Measurements from ENCODE around the gene CLDND1. TPM values are rescaled to one million over a fixed set of nuclear protein-coding genes. Genes with fewer than 3 reads are reported as not detected.

The CLDND1 gene
- total and polyA plus RNA-seq, 2 experiments from 2014 or later, result 59.8 to 92.7 TPM

- TF ChIP-seq REST (IDR thresholded peaks at IDR 0.05; ENCODE audit: unreplicated experiment), result no peak
- TF ChIP-seq CTCF (conservative IDR thresholded peaks at IDR 0.05; ENCODE audit: low read depth in 2 of 2), result no peak
- TF ChIP-seq POLR2AphosphoS5 (IDR thresholded peaks at IDR 0.05; ENCODE audit: low read depth), result no peak
- TF ChIP-seq CREB1 (CRISPR knock-in tag; IDR thresholded peaks at IDR 0.05; ENCODE audit: low read depth), result no peak
- no peak for TF ChIP-seq NANOG (IDR thresholded peaks at IDR 0.05; ENCODE audit: borderline replicate concordance)
Measured at GRCh38 chr3:98531622-98532274, 9.0 kb upstream of the CLDND1 start, which contains the start of gene GPR15 (continued).

GRCh38 chr3:98530676-98531075, 8.0 kb upstream of the CLDND1 start:
- Histone ChIP-seq H4K20me1 (replicated peaks; ENCODE audit: insufficient read depth) (no peaks in the 10 kb centered on the region), H3F3A (replicated peaks; ENCODE audit: low read depth) (no peaks in the 10 kb centered on the region), H3K36me3 (ENCODE audit: insufficient read depth) (no peaks in the 10 kb centered on the region), H3K27me3 (ENCODE audit: insufficient read depth) (no peaks in the 10 kb centered on the region), H3K27ac (ENCODE audit: low read depth) (no peak overlapping the region), H3K4me1 (ENCODE audit: insufficient read depth) (no peaks in the 10 kb centered on the region), H3K4me3 (no peak overlapping the region), H3K4me2 (no peak overlapping the region), H2AFZ (no peak overlapping the region), H3K79me2 (replicated peaks; ENCODE audit: insufficient read depth) (no peaks in the 10 kb centered on the region), H3K9me2 (ENCODE audit: insufficient read depth) (no peaks in the 10 kb centered on the region)
- Mint-ChIP-seq H3K4me1 (peaks cover 3% of the 10 kb centered on the region; the same call in 2 of the 3 replicates), H3K27ac (no peak overlapping the region), H3K4me3 (no peak overlapping the region), H3K9me3 (no peaks in the 10 kb centered on the region), H3K27me3 (ENCODE audit: insufficient read depth, low read depth, poor library complexity) (peaks cover 2% of the 10 kb centered on the region), H3K36me3 (ENCODE audit: low read depth) (no peaks in the 10 kb centered on the region)
- no peak for DNase-seq (ENCODE audit: low spot score)
- no peak for ATAC-seq
- TF ChIP-seq ETS1 (IDR thresholded peaks at IDR 0.05), result no peak
- no peak for TF ChIP-seq CREB1 (CRISPR knock-in tag; IDR thresholded peaks at IDR 0.05; ENCODE audit: low read depth)
- TF ChIP-seq ZNF331 (CRISPR knock-in tag; IDR thresholded peaks at IDR 0.05; ENCODE audit: low read depth), result no peak
- no peak for TF ChIP-seq REST (IDR thresholded peaks at IDR 0.05; ENCODE audit: unreplicated experiment)
- no peak for TF ChIP-seq STAT1 (IDR thresholded peaks at IDR 0.05; ENCODE audit: unreplicated experiment)
- TF ChIP-seq JUNB (IDR thresholded peaks at IDR 0.05; ENCODE audit: unreplicated experiment), result no peak
- TF ChIP-seq NANOG (IDR thresholded peaks at IDR 0.05; ENCODE audit: borderline replicate concordance), result no peak

Measured in GM23338 (cell line).